ENCODE measurements around the gene SEC31A.

SEC31A gene

GRCh38 chr4:82891707-82892466, 934 bp upstream of the SEC31A start:
- Mint-ChIP-seq H3K4me3 (peak overlapping the region; percentile 98), H3K36me3 (ENCODE audit: low read depth) (peaks cover 43% of the 10 kb centered on the region), H3K27me3 (ENCODE audit: low read depth, poor library complexity) (no peaks in the 10 kb centered on the region), H3K27ac (peak overlapping the region; percentile 99), H3K9me3 (peaks cover 4% of the 10 kb centered on the region), H3K4me1 (peaks cover 39% of the 10 kb centered on the region)
- DNase-seq: no peak
- TF ChIP-seq CTCF (IDR thresholded peaks at IDR 0.05): no peak

GRCh38 chr4:82890528-82890900, 439 bp downstream of the SEC31A start:
- peak overlapping the region; percentile 99 for H3K27ac Mint-ChIP-seq
- H3K4me1 Mint-ChIP-seq: peaks cover 41% of the 10 kb centered on the region
- no peak for TF ChIP-seq CTCF (IDR thresholded peaks at IDR 0.05)
- no peak for DNase-seq
- H3K27me3 Mint-ChIP-seq (ENCODE audit: low read depth, poor library complexity): no peaks in the 10 kb centered on the region
- peaks cover 35% of the 10 kb centered on the region for H3K36me3 Mint-ChIP-seq (ENCODE audit: low read depth)
- peak overlapping the region; percentile 98 for H3K4me3 Mint-ChIP-seq
- peaks cover 4% of the 10 kb centered on the region for H3K9me3 Mint-ChIP-seq

DNA sequence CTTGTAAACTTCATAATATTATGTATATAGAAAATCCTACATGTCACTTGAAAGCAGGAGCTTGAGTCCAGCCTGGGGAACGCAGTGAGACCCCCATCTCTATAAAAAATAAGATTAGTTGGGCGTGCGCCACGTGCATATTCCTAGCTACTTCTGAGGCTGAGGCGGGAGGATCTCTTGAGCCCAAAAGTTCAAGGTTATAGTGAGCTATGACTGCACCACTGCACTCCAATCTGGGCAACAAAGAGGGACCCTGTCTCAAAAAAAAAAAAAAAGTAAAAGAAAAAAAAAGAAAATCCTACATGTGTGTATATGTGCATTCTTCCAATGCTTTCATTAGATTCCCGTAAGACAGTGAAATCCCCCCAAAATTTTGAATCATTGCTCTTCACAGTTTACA, 1.7 kb downstream of the SEC31A start:
- peak overlapping the region; percentile 99 for H3K27ac Mint-ChIP-seq
- peak overlapping the region; percentile 98 for H3K4me3 Mint-ChIP-seq
- no peak for TF ChIP-seq CTCF (IDR thresholded peaks at IDR 0.05)
- peaks cover 36% of the 10 kb centered on the region for H3K4me1 Mint-ChIP-seq
- peaks cover 6% of the 10 kb centered on the region for H3K9me3 Mint-ChIP-seq
- DNase-seq: no peak
- no peaks in the 10 kb centered on the region for H3K27me3 Mint-ChIP-seq (ENCODE audit: low read depth, poor library complexity)
- H3K36me3 Mint-ChIP-seq (ENCODE audit: low read depth): peaks cover 38% of the 10 kb centered on the region

GRCh38 chr4:82886147-82886942, 4.6 kb downstream of the SEC31A start:
- Mint-ChIP-seq H3K9me3 (peaks cover 13% of the 10 kb centered on the region), H3K27me3 (ENCODE audit: low read depth, poor library complexity) (no peaks in the 10 kb centered on the region), H3K4me3 (no peak overlapping the region), H3K4me1 (peaks cover 18% of the 10 kb centered on the region), H3K27ac (no peak overlapping the region), H3K36me3 (ENCODE audit: low read depth) (peaks cover 61% of the 10 kb centered on the region)
- no peak for TF ChIP-seq CTCF (IDR thresholded peaks at IDR 0.05)
- no peak for DNase-seq

DNA sequence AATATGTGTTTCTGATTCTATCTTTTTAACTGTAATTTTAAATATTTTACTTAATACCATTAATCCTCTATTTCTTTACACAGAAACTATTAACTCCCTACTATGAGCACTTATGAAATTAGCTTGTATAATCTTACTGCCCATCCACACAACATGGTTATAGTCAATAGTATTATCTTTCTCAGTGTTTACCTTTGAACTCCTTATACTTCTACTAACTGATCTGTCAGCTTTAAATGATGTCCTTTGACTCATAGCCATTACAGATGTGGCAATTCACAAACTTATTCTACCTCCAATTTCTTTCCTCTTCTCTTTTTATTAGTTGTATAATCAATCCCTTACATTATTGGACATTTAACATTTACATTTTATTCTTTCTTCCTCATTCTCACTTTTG, 5.5 kb downstream of the SEC31A start:
- peaks cover 13% of the 10 kb centered on the region for H3K9me3 Mint-ChIP-seq
- TF ChIP-seq CTCF (IDR thresholded peaks at IDR 0.05): no peak
- DNase-seq: no peak
- H3K4me1 Mint-ChIP-seq: peaks cover 18% of the 10 kb centered on the region
- peaks cover 70% of the 10 kb centered on the region for H3K36me3 Mint-ChIP-seq (ENCODE audit: low read depth)
- H3K27me3 Mint-ChIP-seq (ENCODE audit: low read depth, poor library complexity): no peaks in the 10 kb centered on the region
- H3K4me3 Mint-ChIP-seq: no peak overlapping the region
- H3K27ac Mint-ChIP-seq: no peak overlapping the region
